HG03558 (cell line): Measurements from ENCODE around the gene PDE4D.

Experiments
- ATAC-seq: cut with Tn5 transposase; IDR thresholded peaks from one replicate; pipeline ENCODE4 v1.9.1; 2021; ENCODE audit warnings: moderate number of reproducible peaks; ENCODE audit not compliant: unreplicated experiment; ENCODE audit errors: extremely low read depth

The PDE4D gene

GRCh38 chr5:59358005-59358861, 535.3 kb downstream of the PDE4D start:
- no peak for ATAC-seq

DNA sequence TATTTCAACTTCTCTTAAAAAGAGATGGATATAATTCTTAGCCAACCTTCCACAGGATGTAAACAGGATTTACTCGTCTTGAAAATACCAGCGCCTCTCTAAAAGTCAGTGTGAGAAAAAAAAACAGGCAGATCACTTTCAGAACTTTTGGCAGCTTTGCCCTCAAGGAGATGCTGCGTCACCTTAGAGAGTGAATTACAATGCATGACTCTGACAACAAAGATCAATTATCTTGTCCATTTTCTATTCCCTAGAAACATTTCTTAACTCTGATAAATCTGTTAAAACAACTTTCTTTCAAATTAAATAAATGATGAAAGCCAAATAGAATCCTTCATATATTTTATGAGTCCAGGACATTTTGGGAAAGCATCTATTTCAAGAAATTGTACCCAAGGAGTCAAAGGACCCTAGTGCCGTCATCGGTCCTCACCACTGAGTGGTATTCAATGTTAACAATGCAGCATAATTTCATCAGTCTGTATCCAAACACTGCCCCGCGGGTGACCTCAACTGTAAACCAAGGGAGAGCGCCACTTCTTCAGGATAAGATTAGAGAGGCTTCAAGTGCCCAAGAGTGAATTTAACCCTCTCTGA, 536.0 kb downstream of the PDE4D start:
- no peak for ATAC-seq

DNA sequence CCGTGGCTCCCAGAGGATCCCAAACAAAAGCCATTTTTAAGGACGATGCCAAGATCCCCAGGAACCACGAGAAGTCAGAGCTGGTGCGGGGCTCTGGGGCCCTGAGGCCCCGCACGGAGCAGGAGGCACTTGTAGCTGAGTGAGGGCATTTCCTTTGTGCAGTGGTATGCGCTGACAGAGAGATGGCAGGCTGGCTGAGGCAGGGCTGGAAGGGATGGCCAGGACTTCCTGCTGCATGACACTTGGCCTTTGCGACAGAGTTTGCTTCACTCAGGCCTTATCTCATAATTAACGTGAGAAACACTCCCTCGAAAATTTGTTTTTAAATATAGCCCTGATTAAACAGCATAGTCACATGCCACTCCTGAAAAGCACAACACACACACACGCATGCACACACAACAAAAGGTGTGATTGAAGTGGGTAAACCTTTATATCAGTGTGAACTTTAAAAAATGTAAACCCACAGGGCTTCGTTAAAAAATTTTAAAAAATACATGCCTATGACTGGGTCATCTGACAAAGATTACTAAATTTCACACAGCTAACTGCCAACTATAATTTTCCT, 536.6 kb downstream of the PDE4D start:
- ATAC-seq, result no peak

- no peak for ATAC-seq
Measured at GRCh38 chr5:59354811-59355210, 538.7 kb downstream of the PDE4D start.

GRCh38 chr5:59354274-59354673, 539.3 kb downstream of the PDE4D start:
- ATAC-seq, result no peak

- ATAC-seq, result no peak
Measured at GRCh38 chr5:59351076-59351794, 542.3 kb downstream of the PDE4D start.

DNA sequence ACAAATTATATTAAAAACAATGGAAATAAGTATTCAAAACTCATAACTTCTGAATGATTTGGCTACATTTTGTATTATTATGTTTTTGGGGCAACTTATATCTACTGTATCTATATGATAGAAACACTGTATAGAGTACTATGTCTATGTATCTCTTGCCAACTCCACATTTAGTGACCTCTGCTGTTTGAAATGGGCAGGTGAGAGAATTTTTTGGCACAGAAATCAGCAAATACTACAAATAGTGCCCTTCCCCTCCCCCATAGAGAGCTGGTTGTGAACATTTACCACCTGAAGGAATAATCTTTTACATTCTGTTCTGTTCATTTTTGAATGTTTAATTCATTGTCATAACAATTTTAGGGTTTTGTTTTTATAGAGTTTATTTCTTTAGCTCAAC, 545.3 kb downstream of the PDE4D start:
- ATAC-seq, result no peak

GRCh38 chr5:59346982-59347381, 546.5 kb downstream of the PDE4D start:
- no peak for ATAC-seq

DNA sequence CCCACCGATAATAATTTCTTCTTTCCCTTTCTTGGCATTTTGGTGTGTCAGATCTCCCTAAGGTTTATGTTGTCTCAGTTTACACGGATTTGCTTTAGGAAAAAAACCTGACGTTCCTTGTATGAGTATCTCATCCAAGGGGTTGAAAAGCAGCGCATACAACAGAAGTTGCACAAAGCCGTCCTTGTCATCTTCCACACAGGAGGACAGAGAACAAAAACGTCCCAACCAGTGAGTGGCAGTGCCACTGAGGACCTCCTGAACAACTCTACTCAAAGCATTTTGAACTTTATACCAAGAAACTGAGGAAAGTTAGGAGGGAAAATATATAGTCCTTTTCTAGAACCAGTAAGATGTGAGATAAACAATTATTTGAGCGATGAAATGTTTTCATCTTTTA, 547.0 kb downstream of the PDE4D start:
- ATAC-seq, result no peak

DNA sequence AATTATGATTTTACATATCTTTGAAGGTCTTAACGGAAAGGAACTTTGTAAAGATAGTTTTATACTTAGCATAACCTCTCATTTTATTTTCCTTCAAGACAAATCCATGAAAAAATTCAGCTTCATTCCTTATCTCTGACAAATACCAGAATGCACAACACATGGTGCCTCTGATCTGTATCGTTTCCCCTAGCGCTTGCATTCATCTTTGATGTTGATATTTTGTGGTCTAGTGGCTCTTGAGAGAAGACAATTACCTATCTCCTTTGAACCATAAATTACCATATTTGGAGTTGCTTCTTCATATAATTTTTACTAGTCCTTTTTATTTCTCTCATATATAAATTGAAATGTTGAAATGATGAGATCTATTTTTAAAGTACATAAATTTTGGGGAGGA, 551.3 kb downstream of the PDE4D start:
- no peak for ATAC-seq

- ATAC-seq, result no peak
Measured at GRCh38 chr5:59341760-59342159, 551.8 kb downstream of the PDE4D start.

GRCh38 chr5:59341155-59341554, 552.4 kb downstream of the PDE4D start:
- no peak for ATAC-seq

DNA sequence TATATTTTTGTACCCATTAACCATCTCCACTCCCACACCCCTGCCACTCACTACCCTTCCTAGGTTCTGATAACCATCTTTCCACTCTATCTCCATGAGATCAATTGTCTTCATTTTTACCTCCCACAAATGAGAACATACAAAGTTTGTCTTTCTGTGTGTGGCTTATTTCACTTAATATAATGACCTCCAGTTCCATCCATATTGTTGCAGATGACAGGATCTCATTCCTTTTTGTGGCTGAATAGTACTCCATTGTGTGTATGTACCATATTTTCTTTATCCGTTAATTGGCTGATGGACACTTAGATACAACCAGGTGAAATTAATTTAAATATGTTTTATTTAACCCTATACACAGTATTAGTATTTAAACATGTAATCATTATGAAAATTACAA, 552.9 kb downstream of the PDE4D start:
- no peak for ATAC-seq

DNA sequence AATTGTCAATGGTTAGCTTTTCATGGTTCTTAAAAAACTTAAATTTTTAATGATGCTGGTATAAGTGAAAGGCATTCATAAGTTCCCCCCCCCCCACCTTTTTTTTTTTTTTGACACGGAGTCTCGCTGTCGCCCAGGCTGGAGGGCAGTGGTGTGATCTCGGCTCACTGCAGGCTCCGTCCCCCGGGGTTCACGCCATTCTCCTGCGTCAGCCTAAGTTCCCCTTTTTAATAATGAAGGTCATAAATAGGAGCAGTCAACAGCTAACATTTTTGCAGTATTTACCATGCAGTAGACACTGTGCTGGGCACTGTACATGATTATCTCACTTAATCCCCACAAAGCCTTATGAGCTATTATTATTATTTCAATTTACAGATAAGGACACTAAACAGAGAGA, 556.3 kb downstream of the PDE4D start:
- ATAC-seq, result no peak

GRCh38 chr5:59335544-59335943, 558.0 kb downstream of the PDE4D start:
- no peak for ATAC-seq

DNA sequence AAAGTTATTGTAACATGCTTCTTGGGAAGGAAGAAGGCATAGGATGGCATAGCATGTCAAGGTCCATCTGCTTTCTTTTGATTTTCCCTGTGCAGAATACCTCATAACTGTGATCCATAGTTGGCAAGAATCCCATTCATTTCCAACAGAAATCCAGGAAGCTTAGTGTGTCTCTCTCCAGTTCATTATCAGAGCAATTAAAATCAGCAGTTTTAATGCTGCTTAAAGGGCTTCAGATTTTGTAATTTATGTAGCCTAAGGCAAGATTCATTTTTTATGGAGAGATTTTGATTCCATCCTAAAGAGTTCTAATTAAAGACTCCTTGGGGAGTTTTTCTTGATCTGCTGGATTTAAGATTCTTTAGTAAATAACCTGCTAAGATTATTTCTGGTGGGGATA, 560.1 kb downstream of the PDE4D start:
- no peak for ATAC-seq

DNA sequence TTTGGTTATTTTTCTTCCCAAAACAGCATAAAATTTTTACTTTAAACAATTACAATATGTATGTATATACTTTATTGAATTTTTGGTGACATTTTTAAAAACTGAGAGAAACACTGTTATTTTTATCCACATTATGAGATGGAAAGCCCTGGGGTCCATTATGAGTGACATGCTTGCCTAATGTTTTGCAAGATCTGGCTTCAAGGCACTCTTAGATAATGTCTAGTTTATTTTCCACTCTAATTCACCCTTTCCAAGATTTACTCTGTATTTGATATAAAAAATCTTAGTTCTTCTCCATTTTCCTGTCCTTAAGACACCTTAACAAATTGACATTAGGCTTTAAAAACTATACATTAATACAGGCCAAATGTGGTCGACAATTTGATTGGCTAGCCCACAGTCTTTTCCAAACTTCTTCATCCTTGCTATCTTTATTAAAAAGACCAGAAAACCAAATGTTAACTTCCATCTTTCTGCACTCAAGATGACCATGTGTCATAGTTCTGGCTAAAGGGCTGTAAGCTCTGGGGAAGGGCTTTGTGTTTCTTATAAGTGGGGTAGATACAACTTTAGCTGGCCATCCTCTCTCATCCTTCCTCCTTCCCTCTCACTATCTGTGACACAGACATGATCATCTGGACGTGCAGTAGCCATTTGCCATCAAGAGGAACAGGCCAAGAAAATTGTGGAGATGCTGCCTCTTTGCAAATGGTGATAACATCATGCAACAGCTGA, 561.1 kb downstream of the PDE4D start:
- ATAC-seq, result no peak

GRCh38 chr5:59330680-59331079, 562.8 kb downstream of the PDE4D start:
- ATAC-seq, result no peak

GRCh38 chr5:59328709-59329296, 564.7 kb downstream of the PDE4D start:
- ATAC-seq, result no peak
